SK-N-SH treated with all-trans-retinoic acid at 6 μM for 48 hours (cell line): Measurements from ENCODE around the gene ANKRD55.
"Not testable (repeated sequence)": the region's sequence is repeated elsewhere in the genome, so short reads cannot be mapped to it uniquely, and the experiment has no call there.

Source experiments
- ATAC-seq: fragments of 200-7000 bp; cut with Tn5 transposase; 3 replicates; pipeline ENCODE4 v1.9.1; 2020; ENCODE audit warnings: mild to moderate bottlenecking, moderate library complexity
- ARNTL ChIP-seq: fragments of 450-650 bp; formaldehyde crosslinking; IDR thresholded peaks from 2 replicates; pipeline ENCODE4 v1.5.0; 2020; ENCODE audit warnings: low read depth, mild to moderate bottlenecking, moderate library complexity, borderline replicate concordance
- BACH2 ChIP-seq: fragments of 250-450 bp; sonication (Bioruptor Pico); IDR thresholded peaks from 2 replicates; pipeline ENCODE4 v1.9.0; 2021; ENCODE audit warnings: mild to moderate bottlenecking, borderline replicate concordance
- CREB5 ChIP-seq: fragments of 250-450 bp; sonication (Bioruptor Pico); IDR thresholded peaks from 2 replicates; pipeline ENCODE4 v1.5.1; 2020; ENCODE audit warnings: low read depth, mild to moderate bottlenecking, moderate library complexity
- CSDC2 ChIP-seq: fragments of 250-450 bp; sonication (Bioruptor Pico); IDR thresholded peaks from 2 replicates; pipeline ENCODE4 v1.5.0; 2020; ENCODE audit warnings: mild to moderate bottlenecking, moderate library complexity
- GLIS3 ChIP-seq: fragments of 250-450 bp; sonication (Bioruptor Pico); IDR thresholded peaks from 2 replicates; pipeline ENCODE4 v1.5.0; 2020; ENCODE audit warnings: mild to moderate bottlenecking, moderate library complexity
- ISL1 ChIP-seq: fragments of 250-450 bp; sonication (Bioruptor Pico); IDR thresholded peaks from 2 replicates; pipeline ENCODE4 v2.1.2; 2022; ENCODE audit warnings: mild to moderate bottlenecking, moderate library complexity
- OSR1 ChIP-seq: fragments of 250-450 bp; sonication (Bioruptor Pico); IDR thresholded peaks from 2 replicates; pipeline ENCODE4 v1.8.0; 2022; ENCODE audit warnings: moderate library complexity, mild to moderate bottlenecking, inconsistent platforms
- PPARA ChIP-seq: fragments of 250-450 bp; sonication (Bioruptor Pico); IDR thresholded peaks from 2 replicates; pipeline ENCODE4 v1.5.0; 2020; ENCODE audit warnings: mild to moderate bottlenecking, borderline replicate concordance
- RARB ChIP-seq: fragments of 250-450 bp; sonication (Bioruptor Pico); IDR thresholded peaks from 2 replicates; pipeline ENCODE4 v1.8.0; 2021; ENCODE audit warnings: mild to moderate bottlenecking, moderate library complexity
- SNAI2 ChIP-seq: fragments of 250-450 bp; sonication (Bioruptor Pico); IDR thresholded peaks from 2 replicates; pipeline ENCODE4 v1.5.0; 2020; ENCODE audit warnings: mild to moderate bottlenecking, moderate library complexity
- TCF4 ChIP-seq: fragments of 250-450 bp; sonication (Bioruptor Pico); IDR thresholded peaks from 2 replicates; pipeline ENCODE4 v1.8.0; 2021; ENCODE audit warnings: mild to moderate bottlenecking, moderate library complexity, borderline replicate concordance
- TOX ChIP-seq: fragments of 250-450 bp; sonication (Bioruptor Pico); IDR thresholded peaks from 2 replicates; pipeline ENCODE4 v1.8.0; 2021; ENCODE audit warnings: mild to moderate bottlenecking, moderate library complexity, borderline replicate concordance
- ZC3H10 ChIP-seq: fragments of 250-450 bp; sonication (Bioruptor Pico); IDR thresholded peaks from 2 replicates; pipeline ENCODE4 v1.5.1; 2021; ENCODE audit warnings: mild to moderate bottlenecking, moderate library complexity
- ZFP3 ChIP-seq: fragments of 250-450 bp; sonication (Bioruptor Pico); IDR thresholded peaks from 2 replicates; pipeline ENCODE4 v1.5.0; 2020; ENCODE audit warnings: mild to moderate bottlenecking, moderate library complexity
- ZFP30 ChIP-seq: fragments of 450-650 bp; formaldehyde crosslinking; IDR thresholded peaks from 2 replicates; pipeline ENCODE4 v1.5.0; 2022; ENCODE audit warnings: mild to moderate bottlenecking, moderate library complexity
- ZNF565 ChIP-seq: fragments of 450-650 bp; formaldehyde crosslinking; conservative IDR thresholded peaks from 2 replicates; pipeline ENCODE4 v1.5.0; 2020; ENCODE audit warnings: low read depth, mild to moderate bottlenecking, moderate library complexity
- ZNF70 ChIP-seq: fragments of 450-650 bp; formaldehyde crosslinking; IDR thresholded peaks from 2 replicates; pipeline ENCODE4 v1.5.0; 2020; ENCODE audit warnings: mild to moderate bottlenecking, moderate library complexity
- ZNF8 ChIP-seq: fragments of 450-650 bp; formaldehyde crosslinking; IDR thresholded peaks from 2 replicates; pipeline ENCODE4 v1.5.0; 2020; ENCODE audit warnings: mild to moderate bottlenecking, moderate library complexity
- TF ChIP-seq, protein P1 (sequence below): fragments of 250-450 bp; sonication (Bioruptor Pico); IDR thresholded peaks from 2 replicates; pipeline ENCODE4 v1.8.0; 2020; ENCODE audit warnings: mild to moderate bottlenecking, moderate library complexity, borderline replicate concordance
- TF ChIP-seq, protein P2 (sequence below): fragments of 250-450 bp; sonication (Bioruptor Pico); IDR thresholded peaks from 2 replicates; pipeline ENCODE4 v1.8.0; 2021; ENCODE audit warnings: low read depth, mild to moderate bottlenecking, moderate library complexity, borderline replicate concordance
- TF ChIP-seq, protein P3 (sequence below): fragments of 250-450 bp; sonication (Bioruptor Pico); IDR thresholded peaks from 2 replicates; pipeline ENCODE4 v1.5.1; 2021; ENCODE audit warnings: mild to moderate bottlenecking, moderate library complexity
- TF ChIP-seq, protein P4 (sequence below): fragments of 250-450 bp; sonication (Bioruptor Pico); IDR thresholded peaks from 2 replicates; pipeline ENCODE4 v1.5.0; 2020; ENCODE audit warnings: mild to moderate bottlenecking, moderate library complexity

Gene ANKRD55

DNA sequence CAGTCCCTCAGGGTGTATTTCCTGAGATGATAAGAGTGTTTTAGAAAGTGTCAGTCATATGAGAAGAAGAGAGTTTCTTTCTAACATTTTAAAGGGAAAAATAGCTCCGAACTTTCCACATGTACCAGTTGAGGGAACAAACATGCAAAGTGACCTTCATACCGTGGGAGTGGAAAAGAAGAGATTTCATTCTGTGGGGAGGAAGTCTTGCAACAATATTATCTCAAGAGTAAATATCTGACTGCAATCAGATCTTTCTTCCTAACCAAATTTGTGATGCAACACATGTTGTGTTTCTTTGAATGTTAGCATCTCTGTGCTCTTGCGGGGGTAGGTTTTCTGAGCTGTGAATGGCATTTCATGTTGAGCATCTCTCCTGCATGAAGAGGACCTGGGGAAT is 30.6 kb downstream of the ANKRD55 start:
- ATAC-seq = no peak
- TF ChIP-seq BACH2 = no peak
- no peak for TF ChIP-seq TCF4 (CRISPR knock-in tag)
- TF ChIP-seq, protein P1, sequence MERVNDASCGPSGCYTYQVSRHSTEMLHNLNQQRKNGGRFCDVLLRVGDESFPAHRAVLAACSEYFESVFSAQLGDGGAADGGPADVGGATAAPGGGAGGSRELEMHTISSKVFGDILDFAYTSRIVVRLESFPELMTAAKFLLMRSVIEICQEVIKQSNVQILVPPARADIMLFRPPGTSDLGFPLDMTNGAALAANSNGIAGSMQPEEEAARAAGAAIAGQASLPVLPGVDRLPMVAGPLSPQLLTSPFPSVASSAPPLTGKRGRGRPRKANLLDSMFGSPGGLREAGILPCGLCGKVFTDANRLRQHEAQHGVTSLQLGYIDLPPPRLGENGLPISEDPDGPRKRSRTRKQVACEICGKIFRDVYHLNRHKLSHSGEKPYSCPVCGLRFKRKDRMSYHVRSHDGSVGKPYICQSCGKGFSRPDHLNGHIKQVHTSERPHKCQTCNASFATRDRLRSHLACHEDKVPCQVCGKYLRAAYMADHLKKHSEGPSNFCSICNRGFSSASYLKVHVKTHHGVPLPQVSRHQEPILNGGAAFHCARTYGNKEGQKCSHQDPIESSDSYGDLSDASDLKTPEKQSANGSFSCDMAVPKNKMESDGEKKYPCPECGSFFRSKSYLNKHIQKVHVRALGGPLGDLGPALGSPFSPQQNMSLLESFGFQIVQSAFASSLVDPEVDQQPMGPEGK (CRISPR knock-in tag) = no peak
- no peak for TF ChIP-seq ZC3H10
- TF ChIP-seq OSR1 (CRISPR knock-in tag) = no peak
- TF ChIP-seq ZNF565 = no peak
- TF ChIP-seq ISL1 = no peak
- TF ChIP-seq RARB (CRISPR knock-in tag) = no peak
- no peak for TF ChIP-seq PPARA (CRISPR knock-in tag)
- no peak for TF ChIP-seq SNAI2 (CRISPR knock-in tag)

DNA sequence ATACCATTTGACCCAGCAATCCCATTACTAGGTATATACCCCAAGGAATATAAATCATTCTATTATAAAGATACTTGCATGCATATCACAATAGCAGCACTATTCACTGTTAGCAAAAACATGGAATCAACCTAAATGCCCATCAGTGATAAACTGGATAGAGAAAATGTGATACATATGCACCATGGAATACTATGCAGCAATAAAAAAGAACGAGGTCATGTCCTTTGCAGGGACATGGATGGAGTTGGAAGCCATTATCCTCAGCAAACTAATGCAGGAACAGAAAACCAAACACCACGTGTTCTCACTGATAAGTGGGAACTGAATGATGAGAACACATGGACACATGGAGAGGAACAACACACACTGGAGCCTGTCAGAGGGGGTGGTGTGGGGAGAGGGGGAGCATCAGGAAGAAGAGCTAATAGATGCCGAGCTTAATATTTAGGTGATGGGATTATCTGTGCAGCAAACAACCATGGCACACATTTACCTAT is 31.3 kb downstream of the ANKRD55 start:
- ATAC-seq = not testable (repeated sequence)

- TF ChIP-seq, protein P2, sequence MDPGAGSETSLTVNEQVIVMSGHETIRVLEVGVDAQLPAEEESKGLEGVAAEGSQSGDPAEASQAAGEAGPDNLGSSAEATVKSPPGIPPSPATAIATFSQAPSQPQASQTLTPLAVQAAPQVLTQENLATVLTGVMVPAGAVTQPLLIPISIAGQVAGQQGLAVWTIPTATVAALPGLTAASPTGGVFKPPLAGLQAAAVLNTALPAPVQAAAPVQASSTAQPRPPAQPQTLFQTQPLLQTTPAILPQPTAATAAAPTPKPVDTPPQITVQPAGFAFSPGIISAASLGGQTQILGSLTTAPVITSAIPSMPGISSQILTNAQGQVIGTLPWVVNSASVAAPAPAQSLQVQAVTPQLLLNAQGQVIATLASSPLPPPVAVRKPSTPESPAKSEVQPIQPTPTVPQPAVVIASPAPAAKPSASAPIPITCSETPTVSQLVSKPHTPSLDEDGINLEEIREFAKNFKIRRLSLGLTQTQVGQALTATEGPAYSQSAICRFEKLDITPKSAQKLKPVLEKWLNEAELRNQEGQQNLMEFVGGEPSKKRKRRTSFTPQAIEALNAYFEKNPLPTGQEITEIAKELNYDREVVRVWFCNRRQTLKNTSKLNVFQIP (CRISPR knock-in tag) = no peak
- TF ChIP-seq BACH2 (no peak), TOX (CRISPR knock-in tag) (no peak), ZNF565 (no peak), ZNF70 (CRISPR knock-in tag) (no peak), PPARA (CRISPR knock-in tag) (no peak)
- peak; percentile 100 for ATAC-seq
Observed at GRCh38 chr5:56200971-56201666, 32.0 kb downstream of the ANKRD55 start.

GRCh38 chr5:56195016-56195415 is 38.1 kb downstream of the ANKRD55 start:
- ATAC-seq = no peak
- TF ChIP-seq SNAI2 (CRISPR knock-in tag) (no peak), GLIS3 (CRISPR knock-in tag) (no peak), TCF4 (CRISPR knock-in tag) (no peak), ARNTL (CRISPR knock-in tag) (no peak), TOX (CRISPR knock-in tag) (no peak), ZNF8 (CRISPR knock-in tag) (no peak), ISL1 (no peak), OSR1 (CRISPR knock-in tag) (no peak), BACH2 (no peak), CSDC2 (CRISPR knock-in tag) (no peak)

- no peak for TF ChIP-seq ZC3H10
- TF ChIP-seq, protein P3, sequence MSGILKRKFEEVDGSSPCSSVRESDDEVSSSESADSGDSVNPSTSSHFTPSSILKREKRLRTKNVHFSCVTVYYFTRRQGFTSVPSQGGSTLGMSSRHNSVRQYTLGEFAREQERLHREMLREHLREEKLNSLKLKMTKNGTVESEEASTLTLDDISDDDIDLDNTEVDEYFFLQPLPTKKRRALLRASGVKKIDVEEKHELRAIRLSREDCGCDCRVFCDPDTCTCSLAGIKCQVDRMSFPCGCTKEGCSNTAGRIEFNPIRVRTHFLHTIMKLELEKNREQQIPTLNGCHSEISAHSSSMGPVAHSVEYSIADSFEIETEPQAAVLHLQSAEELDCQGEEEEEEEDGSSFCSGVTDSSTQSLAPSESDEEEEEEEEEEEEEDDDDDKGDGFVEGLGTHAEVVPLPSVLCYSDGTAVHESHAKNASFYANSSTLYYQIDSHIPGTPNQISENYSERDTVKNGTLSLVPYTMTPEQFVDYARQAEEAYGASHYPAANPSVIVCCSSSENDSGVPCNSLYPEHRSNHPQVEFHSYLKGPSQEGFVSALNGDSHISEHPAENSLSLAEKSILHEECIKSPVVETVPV (CRISPR knock-in tag) = no peak
- no peak for TF ChIP-seq ARNTL (CRISPR knock-in tag)
- TF ChIP-seq BACH2 = no peak
- no peak for TF ChIP-seq ZNF565
- no peak for TF ChIP-seq ISL1
- no peak for TF ChIP-seq ZFP30
- no peak for TF ChIP-seq ZNF8 (CRISPR knock-in tag)
- TF ChIP-seq ZFP3 (CRISPR knock-in tag) = no peak
- TF ChIP-seq OSR1 (CRISPR knock-in tag) = no peak
- TF ChIP-seq, protein P2 (CRISPR knock-in tag) = no peak
- TF ChIP-seq TCF4 (CRISPR knock-in tag) = no peak
- TF ChIP-seq CREB5 = no peak
- TF ChIP-seq, protein P4, sequence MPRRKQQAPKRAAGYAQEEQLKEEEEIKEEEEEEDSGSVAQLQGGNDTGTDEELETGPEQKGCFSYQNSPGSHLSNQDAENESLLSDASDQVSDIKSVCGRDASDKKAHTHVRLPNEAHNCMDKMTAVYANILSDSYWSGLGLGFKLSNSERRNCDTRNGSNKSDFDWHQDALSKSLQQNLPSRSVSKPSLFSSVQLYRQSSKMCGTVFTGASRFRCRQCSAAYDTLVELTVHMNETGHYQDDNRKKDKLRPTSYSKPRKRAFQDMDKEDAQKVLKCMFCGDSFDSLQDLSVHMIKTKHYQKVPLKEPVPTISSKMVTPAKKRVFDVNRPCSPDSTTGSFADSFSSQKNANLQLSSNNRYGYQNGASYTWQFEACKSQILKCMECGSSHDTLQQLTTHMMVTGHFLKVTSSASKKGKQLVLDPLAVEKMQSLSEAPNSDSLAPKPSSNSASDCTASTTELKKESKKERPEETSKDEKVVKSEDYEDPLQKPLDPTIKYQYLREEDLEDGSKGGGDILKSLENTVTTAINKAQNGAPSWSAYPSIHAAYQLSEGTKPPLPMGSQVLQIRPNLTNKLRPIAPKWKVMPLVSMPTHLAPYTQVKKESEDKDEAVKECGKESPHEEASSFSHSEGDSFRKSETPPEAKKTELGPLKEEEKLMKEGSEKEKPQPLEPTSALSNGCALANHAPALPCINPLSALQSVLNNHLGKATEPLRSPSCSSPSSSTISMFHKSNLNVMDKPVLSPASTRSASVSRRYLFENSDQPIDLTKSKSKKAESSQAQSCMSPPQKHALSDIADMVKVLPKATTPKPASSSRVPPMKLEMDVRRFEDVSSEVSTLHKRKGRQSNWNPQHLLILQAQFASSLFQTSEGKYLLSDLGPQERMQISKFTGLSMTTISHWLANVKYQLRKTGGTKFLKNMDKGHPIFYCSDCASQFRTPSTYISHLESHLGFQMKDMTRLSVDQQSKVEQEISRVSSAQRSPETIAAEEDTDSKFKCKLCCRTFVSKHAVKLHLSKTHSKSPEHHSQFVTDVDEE (CRISPR knock-in tag) = no peak
- no peak for TF ChIP-seq PPARA (CRISPR knock-in tag)
- no peak for ATAC-seq
Observed at GRCh38 chr5:56192246-56192645, 40.9 kb downstream of the ANKRD55 start.
